Activated naive CD4-positive, alpha-beta T cell treated with anti-CD3 and anti-CD28 coated beads, Interleukin-2, amount 50 U/mL, for 24 hours (primary cell): ENCODE measurements around the gene LYZ.

Source experiments
- H3K27ac Mint-ChIP-seq: one replicate; pipeline ENCODE4 v1.8.0; 2021; ENCODE audit warnings: mild to moderate bottlenecking, mixed read lengths
- H3K27me3 Mint-ChIP-seq: one replicate; pipeline ENCODE4 v1.8.0; 2021; ENCODE audit warnings: mixed read lengths
- H3K36me3 Mint-ChIP-seq: one replicate; pipeline ENCODE4 v1.8.0; 2021; ENCODE audit warnings: mixed read lengths
- H3K4me1 Mint-ChIP-seq: one replicate; pipeline ENCODE4 v1.8.0; 2021; ENCODE audit warnings: mixed read lengths
- H3K4me3 Mint-ChIP-seq: one replicate; pipeline ENCODE4 v1.8.0; 2021; ENCODE audit warnings: mild to moderate bottlenecking, mixed read lengths
- H3K9me3 Mint-ChIP-seq: one replicate; pipeline ENCODE4 v1.8.0; 2021; ENCODE audit warnings: mixed read lengths

LYZ gene

DNA sequence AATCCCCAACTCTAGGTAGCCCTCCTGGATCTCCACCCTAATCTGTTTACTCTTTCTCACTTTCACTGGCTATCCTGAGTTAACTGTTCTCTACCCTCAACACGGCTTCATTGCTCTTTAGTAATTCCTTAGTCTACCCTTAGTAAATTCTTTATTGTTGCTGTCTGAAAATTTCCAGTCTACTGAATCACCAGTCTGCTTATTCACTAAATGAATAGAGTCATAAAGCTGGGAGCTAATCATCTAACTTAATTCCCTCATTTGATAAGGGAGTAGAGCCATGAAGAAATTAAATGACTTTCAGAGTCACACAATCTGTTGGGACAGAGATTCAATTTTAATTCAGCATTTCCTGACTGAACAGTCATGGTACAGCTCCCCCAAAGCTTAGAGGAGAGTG is 47.9 kb downstream of the LYZ start:
- Mint-ChIP-seq H3K27ac (no peak overlapping the region), H3K9me3 (no peaks in the 10 kb centered on the region), H3K4me3 (no peak overlapping the region), H3K27me3 (no peaks in the 10 kb centered on the region), H3K4me1 (peaks cover 6% of the 10 kb centered on the region), H3K36me3 (peaks cover 27% of the 10 kb centered on the region)

DNA sequence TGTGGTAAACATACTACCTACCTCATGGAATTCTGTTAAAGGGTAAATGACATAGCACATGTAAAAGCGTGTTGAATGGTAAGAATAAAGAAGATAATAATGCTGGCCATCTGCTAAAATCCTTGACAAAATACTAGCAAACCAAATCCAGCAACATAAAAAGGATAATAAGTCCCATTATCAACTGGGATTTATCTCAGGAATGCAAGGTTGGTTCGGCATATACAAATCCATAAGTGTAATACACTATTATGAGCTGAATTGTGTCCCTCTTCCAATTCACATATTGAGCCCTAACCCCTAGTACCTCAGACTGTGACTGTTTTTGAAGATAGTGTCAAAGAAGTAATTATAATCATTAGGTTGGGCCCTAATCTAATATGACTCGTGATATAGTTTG is 48.8 kb downstream of the LYZ start:
- Mint-ChIP-seq H3K27me3 (no peaks in the 10 kb centered on the region), H3K4me3 (no peak overlapping the region), H3K4me1 (peaks cover 6% of the 10 kb centered on the region), H3K9me3 (no peaks in the 10 kb centered on the region), H3K36me3 (peaks cover 20% of the 10 kb centered on the region), H3K27ac (no peak overlapping the region)

DNA sequence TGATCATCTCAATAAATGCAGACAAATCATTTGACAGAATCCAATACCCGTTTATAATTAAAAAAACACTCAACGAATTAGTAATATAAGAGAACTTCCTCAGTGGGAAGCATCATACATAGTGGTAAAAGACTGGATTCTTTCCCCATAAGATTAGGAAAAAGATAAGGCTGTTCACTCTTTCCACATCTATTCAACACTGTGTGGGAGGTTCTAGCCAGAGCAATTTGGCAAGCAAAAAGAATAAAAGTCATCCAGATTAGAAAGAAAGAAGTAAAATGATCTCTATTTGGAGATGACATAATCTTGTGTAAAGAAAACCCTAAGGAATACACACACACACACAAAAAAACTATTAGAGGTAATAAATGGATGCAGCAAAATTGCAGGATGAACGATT is 49.8 kb downstream of the LYZ start:
- no peak overlapping the region for H3K27ac Mint-ChIP-seq
- no peak overlapping the region for H3K4me3 Mint-ChIP-seq
- H3K4me1 Mint-ChIP-seq = no peaks in the 10 kb centered on the region
- H3K9me3 Mint-ChIP-seq = no peaks in the 10 kb centered on the region
- H3K27me3 Mint-ChIP-seq = no peaks in the 10 kb centered on the region
- H3K36me3 Mint-ChIP-seq = peaks cover 19% of the 10 kb centered on the region

DNA sequence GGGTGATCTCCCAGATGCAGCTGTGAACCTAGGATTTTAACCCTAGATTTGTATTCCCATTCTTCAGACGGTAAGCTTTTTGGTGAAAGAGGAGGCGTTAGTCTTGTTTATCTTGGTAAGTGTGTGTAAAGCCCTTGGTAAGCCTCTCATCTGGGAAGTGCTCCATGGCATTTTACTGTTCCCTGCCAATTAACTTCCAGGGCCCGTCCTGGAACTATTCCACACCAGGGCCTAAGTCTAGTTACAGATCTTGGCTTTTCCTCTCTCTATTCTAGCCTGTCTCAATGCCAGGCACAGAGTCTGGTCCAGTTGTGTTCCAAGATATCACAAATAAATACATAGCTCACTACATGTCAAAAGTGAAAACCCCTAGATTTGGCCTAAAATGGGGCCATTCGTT is 53.8 kb downstream of the LYZ start:
- Mint-ChIP-seq H3K36me3 (peaks cover 8% of the 10 kb centered on the region), H3K4me1 (no peaks in the 10 kb centered on the region), H3K4me3 (no peak overlapping the region), H3K9me3 (no peaks in the 10 kb centered on the region), H3K27ac (no peak overlapping the region), H3K27me3 (no peaks in the 10 kb centered on the region)
